ENCODE measurements around the gene RPS19BP1.

The RPS19BP1 gene

GRCh38 chr22:39515266-39516050 lies 17.1 kb downstream of the RPS19BP1 start:
- no peak for TF ChIP-seq CTCF (IDR thresholded peaks at IDR 0.05; ENCODE audit: low read depth, low read length, missing control alignments)
- Histone ChIP-seq H3K27ac (no peak overlapping the region), H3K27me3 (replicated peaks) (no peaks in the 10 kb centered on the region), H3K36me3 (replicated peaks) (peaks cover 48% of the 10 kb centered on the region), H3K4me3 (ENCODE audit: low read depth, low read length) (no peak overlapping the region)
- DNase-seq: no peak
- in situ Hi-C loops (cut with HindIII; ENCODE audit: low pct_ligation_motif_present, low sequenced_read_pairs): loop anchor here (25.0 kb wide), 1 partner anchor 103 kb away; no protein-coding TSS in a partner anchor

- TF ChIP-seq CTCF (IDR thresholded peaks at IDR 0.05; ENCODE audit: low read depth, low read length, missing control alignments): peak; percentile 89
- in situ Hi-C loops (cut with HindIII; ENCODE audit: low pct_ligation_motif_present, low sequenced_read_pairs): loop anchor here (25.0 kb wide), 1 partner anchor 102 kb away; no protein-coding TSS in a partner anchor
- Histone ChIP-seq H3K27ac (no peak overlapping the region), H3K4me3 (ENCODE audit: low read depth, low read length) (no peak overlapping the region), H3K27me3 (replicated peaks) (no peaks in the 10 kb centered on the region), H3K36me3 (replicated peaks) (peaks cover 51% of the 10 kb centered on the region)
- DNase-seq: peak; percentile 57
Observed at GRCh38 chr22:39514373-39514973, 18.1 kb downstream of the RPS19BP1 start.

DNA sequence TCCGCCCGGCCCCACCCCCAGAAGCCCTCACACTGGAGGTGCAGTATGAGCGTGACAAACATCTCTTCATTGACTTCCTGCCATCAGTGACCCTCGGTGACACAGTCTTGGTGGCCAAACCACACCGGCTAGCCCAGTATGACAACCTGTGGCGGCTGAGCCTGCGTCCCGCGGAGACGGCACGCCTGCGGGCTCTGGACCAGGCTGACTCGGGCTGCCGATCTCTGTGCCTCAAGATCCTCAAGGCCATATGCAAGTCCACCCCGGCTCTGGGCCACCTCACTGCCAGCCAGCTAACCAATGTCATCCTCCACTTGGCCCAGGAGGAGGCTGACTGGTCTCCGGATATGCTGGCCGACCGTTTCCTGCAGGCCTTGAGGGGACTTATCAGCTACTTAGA lies 18.8 kb downstream of the RPS19BP1 start:
- no peak for DNase-seq
- no peak for TF ChIP-seq CTCF (IDR thresholded peaks at IDR 0.05; ENCODE audit: low read depth, low read length, missing control alignments)
- Histone ChIP-seq H3K27ac (no peak overlapping the region), H3K27me3 (replicated peaks) (no peaks in the 10 kb centered on the region), H3K36me3 (replicated peaks) (peaks cover 57% of the 10 kb centered on the region), H3K4me3 (ENCODE audit: low read depth, low read length) (no peak overlapping the region)
- in situ Hi-C loops (cut with HindIII; ENCODE audit: low pct_ligation_motif_present, low sequenced_read_pairs): loop anchor here (25.0 kb wide), 1 partner anchor 101 kb away; no protein-coding TSS in a partner anchor

DNA sequence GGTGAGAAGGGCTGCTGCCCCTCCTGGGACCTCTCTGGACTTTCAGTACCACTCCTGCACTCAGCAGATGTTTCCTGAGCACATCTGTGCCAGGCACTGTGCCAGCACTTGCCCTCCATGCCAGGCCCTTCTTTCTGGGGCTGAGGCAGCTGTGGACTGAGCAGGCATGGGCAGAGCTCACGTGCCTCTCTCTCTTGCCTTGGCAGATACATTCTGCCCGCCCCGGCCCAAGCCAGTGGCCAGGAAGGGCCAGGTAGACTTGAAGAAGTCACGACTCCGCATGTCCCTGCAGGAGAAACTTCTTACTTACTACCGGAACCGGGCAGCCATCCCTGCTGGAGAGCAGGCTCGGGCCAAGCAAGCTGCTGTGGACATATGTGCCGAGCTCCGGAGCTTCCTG lies 20.5 kb downstream of the RPS19BP1 start:
- Histone ChIP-seq H3K27ac (no peak overlapping the region), H3K36me3 (replicated peaks) (peaks cover 67% of the 10 kb centered on the region), H3K4me3 (ENCODE audit: low read depth, low read length) (no peak overlapping the region), H3K27me3 (replicated peaks) (no peaks in the 10 kb centered on the region)
- TF ChIP-seq CTCF (IDR thresholded peaks at IDR 0.05; ENCODE audit: low read depth, low read length, missing control alignments): no peak
- DNase-seq: no peak
- in situ Hi-C loops (cut with HindIII; ENCODE audit: low pct_ligation_motif_present, low sequenced_read_pairs): loop anchor here (25.0 kb wide), 1 partner anchor 100 kb away; no protein-coding TSS in a partner anchor

DNA sequence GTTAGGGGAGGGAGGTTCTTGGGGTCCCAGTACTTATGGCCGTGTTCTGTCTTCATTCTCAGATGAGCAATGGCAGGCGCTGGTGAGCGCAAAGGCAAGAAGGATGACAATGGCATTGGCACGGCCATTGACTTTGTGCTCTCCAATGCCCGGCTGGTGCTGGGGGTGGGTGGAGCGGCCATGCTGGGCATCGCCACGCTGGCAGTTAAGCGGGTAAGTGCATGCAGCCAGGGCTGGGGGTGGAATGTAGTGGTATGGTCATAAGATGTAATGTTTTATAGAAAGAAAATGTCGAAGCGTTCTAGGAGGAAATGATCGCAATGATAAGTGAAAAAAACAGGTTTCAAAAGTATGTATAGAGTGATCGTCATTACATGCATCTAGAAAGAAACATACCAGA lies 21.3 kb downstream of the RPS19BP1 start:
- in situ Hi-C loops (cut with HindIII; ENCODE audit: low pct_ligation_motif_present, low sequenced_read_pairs): loop anchor here (25.0 kb wide), 1 partner anchor 99 kb away; no protein-coding TSS in a partner anchor
- H3K27ac ChIP-seq: no peak overlapping the region
- H3K27me3 ChIP-seq (replicated peaks): no peaks in the 10 kb centered on the region
- no peak overlapping the region for H3K4me3 ChIP-seq (ENCODE audit: low read depth, low read length)
- peaks cover 69% of the 10 kb centered on the region for H3K36me3 ChIP-seq (replicated peaks)
- no peak for DNase-seq
- no peak for TF ChIP-seq CTCF (IDR thresholded peaks at IDR 0.05; ENCODE audit: low read depth, low read length, missing control alignments)
